DMS153 treated with DMSO at 0.1 percent for 48 hours (cell line): ENCODE measurements around the gene PADI1.

Experiments
- DNase-seq: peaks from one replicate; lab custom pipeline; 2025; ENCODE audit not compliant: unreplicated experiment; lab: John Stamatoyannopoulos, UW

PADI1 gene

DNA sequence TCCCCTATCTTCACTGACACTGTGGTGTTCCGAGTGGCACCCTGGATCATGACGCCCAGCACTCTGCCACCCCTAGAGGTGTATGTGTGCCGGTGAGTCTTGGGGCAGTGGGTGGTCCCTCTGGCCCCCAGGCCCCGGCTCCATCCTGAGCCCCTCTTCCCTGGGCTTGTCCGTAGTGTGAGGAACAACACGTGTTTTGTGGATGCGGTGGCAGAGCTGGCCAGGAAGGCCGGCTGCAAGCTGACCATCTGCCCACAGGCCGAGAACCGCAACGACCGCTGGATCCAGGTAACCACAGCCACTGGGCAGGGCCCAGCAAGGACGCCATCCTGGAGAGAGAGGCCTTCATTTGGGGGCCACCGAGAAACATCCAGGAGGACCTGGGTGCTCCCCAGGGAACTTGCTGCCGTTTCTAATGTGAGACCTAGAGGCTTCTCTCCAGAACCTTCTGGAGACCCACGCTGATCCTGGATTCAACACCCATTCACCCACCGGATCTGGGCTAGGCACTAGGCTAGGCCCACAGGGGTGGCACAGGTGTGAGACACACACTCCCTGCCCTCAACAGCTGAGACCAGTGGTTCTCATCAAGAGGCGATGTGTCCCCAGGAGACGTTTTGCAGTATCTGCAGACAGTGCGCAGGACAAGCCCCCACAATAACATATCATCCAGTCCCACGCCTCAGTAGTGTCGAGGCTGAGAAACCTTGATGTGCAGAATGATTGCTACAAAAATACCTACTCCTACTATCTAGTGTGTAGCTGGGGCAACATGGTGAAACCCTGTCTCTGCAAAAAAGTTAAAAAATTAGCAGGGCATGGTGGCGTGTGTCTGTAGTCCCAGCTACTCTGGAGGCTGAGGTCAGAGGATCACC is 66.2 kb downstream of the PADI1 start:
- no peak for DNase-seq

DNA sequence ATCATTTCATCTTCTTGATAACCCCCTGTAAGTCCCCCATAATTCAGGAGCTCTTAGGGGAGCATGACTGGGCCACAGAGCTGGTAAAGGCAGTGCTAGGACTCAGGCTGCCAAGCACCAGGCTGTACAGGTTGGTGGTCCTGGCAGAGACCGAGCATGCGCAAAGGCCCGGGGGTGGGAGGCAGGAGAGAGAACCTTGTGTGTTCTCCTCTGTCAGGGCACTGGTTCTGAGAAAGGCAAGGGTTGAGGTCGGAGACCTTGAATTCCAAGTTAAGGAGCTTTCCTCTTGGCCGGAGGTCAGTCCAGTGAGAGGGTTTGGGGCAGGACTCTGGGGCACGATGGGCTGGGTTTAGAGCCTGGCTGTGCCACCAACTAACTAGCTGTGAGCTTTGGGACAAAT is 67.1 kb downstream of the PADI1 start:
- no peak for DNase-seq

DNA sequence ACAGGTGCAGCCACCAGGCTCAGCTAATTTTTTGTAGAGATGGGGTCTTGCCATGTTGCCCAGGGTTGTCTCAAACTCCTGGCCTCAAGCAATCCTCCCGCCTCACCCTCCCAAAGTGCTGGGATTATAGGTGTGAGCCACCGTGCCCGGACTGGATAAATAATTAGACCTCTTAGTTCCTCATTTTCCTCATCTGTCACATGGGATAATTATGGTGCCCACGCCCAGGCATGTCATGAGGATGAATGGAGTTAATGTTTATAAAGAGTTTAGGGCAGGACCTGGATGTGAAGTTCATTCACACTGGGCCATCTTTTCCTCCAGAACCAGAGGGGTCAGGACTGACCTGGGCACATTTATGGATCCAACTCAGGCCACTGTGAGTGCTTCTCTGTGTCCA is 67.7 kb downstream of the PADI1 start:
- no peak for DNase-seq

DNA sequence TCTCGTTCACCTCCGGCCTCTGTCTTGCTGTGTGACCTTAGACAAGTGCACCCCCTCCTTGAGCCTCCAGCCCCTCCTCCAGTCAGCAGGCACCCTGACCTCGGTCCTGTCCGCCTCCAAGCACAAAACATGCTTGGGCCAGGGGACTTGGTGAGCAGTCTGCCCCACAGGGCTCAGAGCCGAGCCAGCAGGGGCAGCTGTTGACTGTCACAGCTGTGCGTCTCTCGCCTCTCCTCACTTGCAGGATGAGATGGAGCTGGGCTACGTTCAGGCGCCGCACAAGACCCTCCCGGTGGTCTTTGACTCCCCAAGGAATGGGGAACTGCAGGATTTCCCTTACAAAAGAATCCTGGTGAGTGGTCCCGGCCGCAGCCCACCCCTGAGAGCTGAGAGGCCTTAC is 68.2 kb downstream of the PADI1 start:
- DNase-seq: no peak

DNA sequence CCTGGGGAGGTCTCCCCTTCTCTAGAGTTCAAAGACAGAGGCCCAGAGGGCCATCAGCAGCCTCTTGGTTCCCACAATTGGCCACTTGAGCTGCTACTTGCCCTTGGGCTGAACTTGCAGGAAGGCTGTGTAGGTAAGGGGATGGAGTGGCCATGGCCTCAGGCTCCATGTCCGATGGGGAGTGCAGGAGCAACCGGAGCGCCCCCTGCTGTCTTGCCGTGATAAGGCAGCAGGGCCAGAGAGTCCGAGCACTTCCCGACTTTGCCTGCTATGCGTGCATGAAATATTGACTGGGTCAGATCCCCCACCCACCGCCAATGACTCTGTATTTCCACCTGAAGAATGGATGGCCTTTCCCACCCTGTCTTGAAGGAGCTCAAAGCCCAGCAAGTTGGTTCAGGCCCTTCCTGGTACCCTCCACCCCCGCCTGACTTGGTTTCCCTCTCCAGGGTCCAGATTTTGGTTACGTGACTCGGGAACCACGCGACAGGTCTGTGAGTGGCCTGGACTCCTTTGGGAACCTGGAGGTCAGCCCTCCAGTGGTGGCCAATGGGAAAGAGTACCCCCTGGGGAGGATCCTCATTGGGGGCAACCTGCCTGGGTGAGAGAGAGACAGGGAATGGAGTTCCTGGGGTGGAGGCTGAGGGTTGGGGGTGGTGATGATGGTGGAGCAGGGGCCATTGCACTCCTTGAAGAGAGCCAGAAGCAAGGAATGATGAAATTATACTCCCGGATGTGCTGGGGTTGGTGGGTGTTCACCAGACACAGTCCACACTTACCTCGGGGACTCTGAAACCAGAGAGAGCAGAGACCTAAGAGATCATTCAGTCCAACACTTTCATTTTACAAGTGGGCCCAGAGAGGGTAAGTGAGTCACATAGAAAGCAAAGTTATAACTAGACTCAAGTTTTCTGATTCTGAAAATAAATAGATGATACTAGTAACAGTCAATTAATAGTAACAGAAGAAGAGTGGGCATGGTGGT is 69.5 kb downstream of the PADI1 start:
- DNase-seq: no peak

DNA sequence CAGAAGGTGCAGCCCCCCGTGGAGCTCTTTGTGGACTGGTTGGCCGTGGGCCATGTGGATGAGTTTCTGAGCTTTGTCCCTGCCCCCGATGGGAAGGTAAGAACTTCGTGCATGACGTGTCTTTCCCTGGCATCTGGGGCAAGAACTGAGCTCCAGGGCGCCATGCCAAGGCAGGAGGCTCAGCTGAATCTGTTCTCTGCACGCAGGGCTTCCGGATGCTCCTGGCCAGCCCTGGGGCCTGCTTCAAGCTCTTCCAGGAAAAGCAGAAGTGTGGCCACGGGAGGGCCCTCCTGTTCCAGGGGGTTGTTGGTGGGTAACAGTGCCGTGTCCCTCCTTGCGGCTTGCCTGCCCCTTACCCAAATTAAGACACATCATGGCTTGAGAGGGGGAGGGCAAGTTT is 71.6 kb downstream of the PADI1 start:
- DNase-seq: no peak

DNA sequence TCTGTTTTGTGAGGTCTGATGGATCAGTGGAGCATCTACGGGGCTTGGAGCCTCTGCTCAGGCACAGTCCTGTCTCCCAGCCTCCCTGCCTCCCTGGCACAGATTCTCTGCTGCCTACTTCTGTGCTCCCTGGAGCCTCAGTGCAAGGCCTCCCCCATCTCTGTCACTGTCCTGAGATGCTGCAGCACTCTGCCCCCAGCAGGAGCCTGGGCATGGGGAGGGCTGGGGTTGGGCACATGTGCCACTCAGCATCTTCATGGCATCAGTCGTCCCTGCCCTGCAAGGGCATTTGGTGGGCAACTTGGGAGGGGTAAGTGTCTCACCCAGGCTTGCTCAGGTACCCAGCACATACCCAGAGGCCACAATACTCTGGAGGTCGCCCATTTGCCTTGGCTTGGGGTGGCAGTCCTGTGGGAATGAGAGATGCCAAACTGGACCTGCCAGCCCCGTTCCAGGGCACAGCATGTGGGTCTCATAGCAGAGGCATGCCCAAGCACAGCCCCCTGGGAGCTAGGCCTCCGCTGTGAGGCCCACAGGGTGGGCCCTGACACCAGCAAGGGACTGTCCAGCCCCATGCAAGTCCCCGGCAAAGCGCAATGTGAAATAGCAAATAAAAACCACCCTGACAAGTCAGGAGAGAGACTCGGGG is 72.7 kb downstream of the PADI1 start:
- no peak for DNase-seq

DNA sequence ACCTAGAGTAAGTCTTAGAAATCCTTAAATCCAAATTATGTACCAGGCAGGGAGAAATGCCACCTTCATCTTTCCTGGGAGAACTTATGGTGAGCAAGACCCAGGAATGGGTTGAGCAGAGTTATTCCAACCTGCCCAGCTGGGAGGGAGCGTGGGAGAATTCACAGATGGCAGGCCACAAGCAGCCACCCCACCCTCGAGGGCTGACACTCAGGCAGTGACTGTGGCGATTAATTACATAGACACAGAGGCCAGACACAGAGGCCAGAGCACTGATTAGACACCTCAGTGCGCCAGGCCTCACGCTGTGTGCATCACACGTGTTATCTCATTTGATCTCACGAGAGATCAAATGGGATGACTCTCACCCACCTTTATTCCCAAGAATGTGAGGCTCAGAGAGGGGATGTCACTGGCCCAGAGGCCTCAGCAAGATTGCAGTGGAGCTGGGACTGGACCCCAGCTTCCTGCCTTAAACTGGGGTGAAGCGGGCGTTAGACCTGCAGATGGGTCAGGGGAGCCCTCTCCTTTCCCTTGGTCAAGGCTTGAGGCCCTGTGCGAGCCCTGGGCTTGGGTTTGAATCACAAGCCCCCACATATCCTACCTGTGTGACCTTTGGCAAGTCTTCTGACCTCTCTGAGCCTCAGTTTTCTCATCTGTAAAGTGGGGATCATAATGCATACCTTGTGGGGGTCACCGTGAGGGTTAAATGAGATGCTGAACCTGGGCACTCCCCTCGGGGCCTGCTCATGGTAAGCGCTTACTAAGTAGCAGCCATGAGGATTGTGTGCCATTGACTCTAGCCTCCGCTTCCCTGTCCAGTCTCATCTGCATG is 74.3 kb downstream of the PADI1 start:
- DNase-seq: no peak

DNA sequence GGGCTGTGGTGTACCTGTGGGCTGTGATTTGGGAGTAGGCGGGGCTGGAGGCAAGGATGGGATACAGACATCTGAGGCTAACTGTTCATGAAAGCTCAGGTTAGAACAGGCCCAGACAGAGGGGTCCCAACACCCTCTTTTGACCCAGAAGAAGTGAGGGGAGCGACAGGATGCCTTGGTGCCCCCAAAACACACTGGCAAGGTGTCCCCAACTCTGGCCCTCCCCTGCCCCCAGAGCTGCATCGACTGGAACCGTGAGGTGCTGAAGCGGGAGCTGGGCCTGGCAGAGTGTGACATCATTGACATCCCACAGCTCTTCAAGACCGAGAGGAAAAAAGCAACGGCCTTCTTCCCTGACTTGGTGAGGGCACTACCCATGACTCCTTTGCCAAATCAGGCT is 75.5 kb downstream of the PADI1 start:
- no peak for DNase-seq

DNA sequence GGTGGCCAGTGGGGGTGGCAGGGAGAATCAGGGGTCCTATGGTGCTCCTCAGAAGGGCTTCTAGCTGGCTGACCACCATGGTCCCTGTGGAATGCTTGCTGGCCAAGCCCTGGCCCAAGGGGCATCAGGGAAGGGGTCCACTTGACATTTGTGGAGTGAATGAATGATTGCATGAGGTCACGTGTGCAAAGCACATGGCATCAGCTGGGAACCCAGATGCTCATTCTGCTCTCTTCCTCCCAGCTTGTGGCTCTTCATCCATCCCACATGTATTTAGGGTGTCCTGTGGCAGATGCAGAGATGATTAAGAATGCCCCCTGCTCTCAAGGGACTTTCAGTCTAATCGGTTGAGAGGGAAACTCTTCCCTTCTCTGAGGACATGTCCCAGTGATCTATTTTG is 76.0 kb downstream of the PADI1 start:
- no peak for DNase-seq

DNA sequence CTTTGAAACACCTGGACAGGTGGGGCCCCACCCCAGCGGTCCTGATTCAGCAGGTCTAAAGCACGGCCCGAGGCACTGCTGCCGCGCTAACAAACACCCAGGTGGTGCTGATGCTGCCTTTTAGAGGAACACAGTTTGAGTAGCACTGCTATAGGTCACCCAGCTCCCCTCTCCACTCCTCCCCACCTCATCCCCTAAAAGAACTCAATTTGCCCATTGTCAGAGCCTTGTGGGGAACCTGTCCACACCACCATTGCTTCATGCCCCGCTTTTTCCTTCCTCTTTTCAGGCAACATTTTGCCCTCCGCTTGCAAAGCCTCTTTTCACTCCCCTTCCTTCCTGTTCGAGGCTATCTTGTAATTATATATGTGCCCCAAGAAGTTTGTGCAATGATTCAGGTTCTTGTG is 76.8 kb downstream of the PADI1 start:
- no peak for DNase-seq

DNA sequence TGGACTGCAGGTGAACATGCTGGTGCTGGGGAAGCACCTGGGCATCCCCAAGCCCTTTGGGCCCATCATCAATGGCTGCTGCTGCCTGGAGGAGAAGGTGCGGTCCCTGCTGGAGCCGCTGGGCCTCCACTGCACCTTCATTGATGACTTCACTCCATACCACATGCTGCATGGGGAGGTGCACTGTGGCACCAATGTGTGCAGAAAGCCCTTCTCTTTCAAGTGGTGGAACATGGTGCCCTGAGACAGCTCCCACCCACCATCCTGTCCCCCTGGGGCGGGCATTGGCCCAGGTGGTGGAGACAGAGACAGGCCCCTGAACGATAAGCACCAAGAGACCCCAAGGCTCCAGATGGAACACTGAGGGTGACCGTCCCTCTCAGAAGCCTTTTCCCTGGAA is 77.9 kb downstream of the PADI1 start:
- no peak for DNase-seq

DNA sequence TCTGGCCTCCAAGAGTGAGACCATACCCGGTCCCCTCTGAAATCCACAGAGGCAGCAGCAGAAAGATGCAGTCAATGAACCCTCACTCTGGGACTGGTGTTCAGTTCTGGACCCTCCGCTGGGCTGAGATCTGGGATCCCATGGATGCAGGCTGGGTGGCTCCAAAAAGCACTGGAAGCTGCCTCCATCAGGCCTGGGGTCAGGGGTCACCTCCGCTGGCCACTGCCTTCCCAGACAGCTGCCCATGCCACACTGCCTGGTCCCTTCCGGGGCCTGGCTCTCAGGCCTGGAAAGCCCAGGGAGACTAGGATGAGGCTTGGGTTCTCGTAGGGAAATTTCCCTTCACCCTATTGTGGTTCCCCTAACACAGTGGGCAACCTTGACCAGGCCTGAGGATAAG is 81.7 kb downstream of the PADI1 start:
- DNase-seq: no peak

DNA sequence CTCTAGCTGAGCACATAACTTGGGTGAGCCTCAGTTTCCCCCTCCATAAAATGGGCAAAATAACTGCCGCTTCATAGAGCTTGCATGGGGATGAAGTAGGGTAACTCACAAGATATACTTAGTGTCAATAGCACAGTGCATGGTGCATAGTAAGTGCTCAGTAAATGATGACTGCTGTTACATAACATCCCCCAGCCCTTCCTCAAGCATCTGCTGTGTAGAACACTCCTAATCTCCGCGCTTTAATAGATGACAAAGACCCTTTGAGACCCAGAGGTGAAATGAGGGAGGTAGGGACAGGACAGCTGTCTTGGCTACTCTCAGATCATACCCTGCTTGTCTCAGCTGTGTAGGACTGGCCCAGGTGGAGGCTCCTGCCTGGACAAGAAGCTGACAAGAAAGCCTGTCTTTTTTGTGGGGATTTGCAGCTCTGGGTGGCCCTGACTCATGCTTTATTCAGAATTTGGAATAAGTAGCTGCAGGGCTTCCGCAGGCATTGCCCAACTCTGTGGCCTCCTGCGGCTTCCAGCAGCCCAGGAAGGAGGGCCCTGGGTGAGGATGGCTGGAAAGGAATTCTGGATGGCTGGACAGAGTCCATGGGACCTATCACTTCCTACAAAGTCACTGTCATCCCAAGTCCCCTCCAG is 82.3 kb downstream of the PADI1 start:
- DNase-seq: no peak

DNA sequence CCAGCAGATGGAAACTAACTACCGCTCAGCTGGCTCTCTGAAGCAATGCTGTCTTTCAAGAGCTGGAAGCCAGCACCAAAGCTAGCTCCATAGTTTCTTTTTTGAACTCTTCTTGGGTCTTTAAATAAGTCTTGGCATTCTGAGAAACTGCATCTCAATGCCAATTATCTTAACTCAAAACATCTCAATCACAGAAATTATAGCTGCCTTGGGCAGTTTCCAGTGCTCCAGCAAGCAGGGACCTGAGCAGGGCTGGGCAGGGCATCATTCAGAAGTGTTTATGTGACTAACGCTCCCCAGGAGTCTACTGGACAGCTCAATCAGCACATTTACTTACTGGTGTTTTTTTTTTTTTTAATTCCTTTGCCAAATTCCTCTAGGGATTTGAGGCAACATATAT is 84.8 kb downstream of the PADI1 start:
- no peak for DNase-seq

DNA sequence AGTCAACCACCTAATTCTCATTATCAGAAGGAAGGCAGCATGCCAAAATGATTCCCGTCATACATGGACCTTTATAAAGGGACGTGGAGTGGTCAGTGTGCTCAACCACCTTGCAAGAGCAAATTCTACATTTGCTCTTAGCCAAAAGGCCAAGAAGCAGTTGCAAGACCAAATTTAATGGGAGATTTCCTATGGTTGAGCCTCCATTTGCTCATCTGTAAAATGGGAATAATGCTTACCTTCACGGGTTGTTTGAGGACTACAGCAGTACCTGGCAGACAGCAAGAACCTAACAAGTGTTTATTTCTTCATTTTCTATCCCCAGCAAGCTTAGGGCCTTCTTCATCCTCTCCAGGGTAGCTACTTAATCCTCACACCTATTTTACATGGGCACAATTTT is 85.6 kb downstream of the PADI1 start:
- no peak for DNase-seq

DNA sequence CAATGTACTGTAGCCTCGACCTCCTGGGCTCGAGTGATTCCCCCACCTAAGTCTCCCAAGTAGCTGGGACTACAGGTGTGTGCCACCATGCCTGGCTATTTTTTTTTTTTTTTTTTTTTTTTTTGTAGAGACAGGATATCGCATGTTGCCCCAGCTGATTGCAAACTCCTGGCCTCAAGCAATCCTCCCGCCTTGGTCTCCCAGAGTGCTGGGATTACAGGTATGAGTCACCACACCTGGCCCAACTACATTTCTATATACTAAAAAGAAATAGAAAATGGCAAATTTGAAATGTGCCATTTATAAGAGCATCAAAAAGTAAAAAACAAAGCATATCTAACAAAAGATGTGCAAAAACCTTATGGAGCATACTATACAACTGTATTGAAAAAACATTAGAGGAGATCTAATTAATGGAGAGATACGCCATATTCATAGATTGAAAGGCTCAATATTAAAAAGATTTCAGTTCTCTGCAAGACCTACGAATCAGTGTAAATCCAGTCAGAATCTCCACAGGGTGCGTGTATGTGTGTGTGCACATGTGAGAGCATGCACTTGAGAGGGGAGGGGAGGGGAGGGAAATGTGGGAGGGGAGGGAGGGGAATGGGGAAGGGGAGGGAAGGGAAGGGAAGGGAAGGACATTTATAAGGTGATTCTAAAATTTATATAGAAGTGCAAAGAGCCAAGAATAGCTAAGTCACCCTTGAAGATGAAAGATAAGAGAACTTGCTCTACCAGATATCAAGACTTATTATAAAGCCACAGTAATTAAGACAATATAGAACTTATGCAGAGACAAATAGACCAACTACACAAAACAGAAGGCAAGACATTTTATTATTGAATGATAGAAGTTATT is 87.6 kb downstream of the PADI1 start:
- no peak for DNase-seq

DNA sequence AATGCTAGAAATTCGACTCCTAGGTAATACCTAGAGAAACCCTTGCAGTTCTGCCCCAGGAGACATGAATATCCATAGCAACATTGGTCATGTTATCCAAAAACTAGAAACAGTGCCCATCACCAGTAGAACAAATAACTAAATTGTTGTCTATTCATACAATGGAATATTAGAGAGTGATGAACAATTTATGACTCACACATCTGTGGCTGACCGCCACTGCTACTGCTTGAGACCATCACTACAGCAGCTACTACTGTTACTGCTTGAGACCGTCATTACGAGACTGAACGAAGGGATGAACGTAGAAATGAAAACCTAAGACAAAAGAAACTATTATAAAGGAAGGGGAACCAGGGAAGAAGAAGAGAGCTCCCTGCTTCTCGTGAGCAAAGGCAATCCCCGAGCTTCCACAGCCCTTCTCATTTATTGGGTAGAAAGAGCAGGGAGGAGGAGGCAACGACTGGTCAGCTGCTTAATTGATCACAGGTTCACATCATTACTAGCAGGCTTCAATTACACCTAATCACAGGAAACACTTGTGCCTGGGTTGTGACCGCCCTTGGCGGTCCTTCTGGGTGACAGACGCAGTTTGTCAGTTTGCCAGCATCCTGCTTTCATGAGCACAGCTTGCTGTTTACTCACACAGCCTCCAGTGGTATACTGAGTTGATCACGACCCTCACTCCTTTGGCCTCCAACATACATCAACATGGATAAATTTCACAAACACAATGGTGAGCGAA is 88.9 kb downstream of the PADI1 start:
- no peak for DNase-seq

DNA sequence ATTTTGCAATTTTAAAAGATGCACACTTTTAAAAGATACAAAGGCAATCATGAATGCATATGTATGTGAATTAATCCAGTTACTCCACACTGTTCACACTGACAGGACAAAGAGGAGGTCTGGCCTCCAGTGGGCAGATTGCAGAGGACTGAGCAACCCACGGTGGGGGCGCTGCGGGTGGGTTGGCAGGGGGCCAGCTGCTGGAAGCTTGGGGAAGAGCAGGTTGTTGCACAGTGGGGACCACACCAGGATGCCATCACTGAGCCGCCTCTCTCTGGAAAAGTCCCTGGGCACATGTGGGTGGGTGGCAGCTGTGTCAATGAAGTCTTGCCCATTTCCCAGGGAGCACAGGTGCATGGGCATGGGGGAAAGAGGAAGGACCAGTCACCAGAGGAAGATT is 90.4 kb downstream of the PADI1 start:
- DNase-seq: no peak
